ENCODE measurements around the gene SOX4.

Gene SOX4

GRCh38 chr6:21594416-21595281 is 1.1 kb downstream of the SOX4 start:
- peak; percentile 66 for DNase-seq

GRCh38 chr6:21595285-21596144 is 2.0 kb downstream of the SOX4 start:
- no peak for DNase-seq

- DNase-seq = peak; percentile 92
Observed at GRCh38 chr6:21596145-21596948, 2.8 kb downstream of the SOX4 start.

GRCh38 chr6:21596949-21597682 is 3.6 kb downstream of the SOX4 start:
- DNase-seq = no peak

- DNase-seq = no peak
Observed at GRCh38 chr6:21597801-21598673, 4.5 kb downstream of the SOX4 start.

- no peak for DNase-seq
Observed at GRCh38 chr6:21598674-21599023, 5.1 kb downstream of the SOX4 start.

- DNase-seq = no peak
Observed at GRCh38 chr6:21599051-21599696, 5.6 kb downstream of the SOX4 start.

- no peak for DNase-seq
Observed at GRCh38 chr6:21601339-21601923, 7.9 kb downstream of the SOX4 start.

- no peak for DNase-seq
Observed at GRCh38 chr6:21601932-21602390, 8.4 kb downstream of the SOX4 start.

- no peak for DNase-seq
Observed at GRCh38 chr6:21603082-21603952, 9.8 kb downstream of the SOX4 start.

- DNase-seq = no peak
Observed at GRCh38 chr6:21604081-21604480, 10.5 kb downstream of the SOX4 start.

GRCh38 chr6:21605166-21605565 is 11.6 kb downstream of the SOX4 start:
- DNase-seq = no peak

- no peak for DNase-seq
Observed at GRCh38 chr6:21608601-21609000, 15.1 kb downstream of the SOX4 start.

GRCh38 chr6:21609881-21610329 is 16.4 kb downstream of the SOX4 start:
- no peak for DNase-seq

GRCh38 chr6:21610341-21610740 is 16.8 kb downstream of the SOX4 start:
- DNase-seq = no peak

GRCh38 chr6:21611485-21611884 is 17.9 kb downstream of the SOX4 start:
- DNase-seq = no peak

GRCh38 chr6:21612067-21612745 is 18.7 kb downstream of the SOX4 start:
- DNase-seq = no peak

GRCh38 chr6:21613809-21614208 is 20.3 kb downstream of the SOX4 start:
- no peak for DNase-seq

- DNase-seq = no peak
Observed at GRCh38 chr6:21614226-21614625, 20.7 kb downstream of the SOX4 start.

All from islet precursor cell (in vitro differentiated cells).